HG03045 (cell line): Measurements from ENCODE around the gene HMHB1.

ENCODE experiments used
- ATAC-seq: cut with Tn5 transposase; IDR thresholded peaks from one replicate; pipeline ENCODE4 v1.9.1; 2021; ENCODE audit warnings: mild to moderate bottlenecking, moderate library complexity; ENCODE audit not compliant: unreplicated experiment

The HMHB1 gene

GRCh38 chr5:143865426-143866025, 53.6 kb downstream of the HMHB1 start:
- no peak for ATAC-seq
